ENCODE results near the gene SMARCE1. TPM values are rescaled to one million over a fixed set of nuclear protein-coding genes. Genes with fewer than 3 reads are reported as not detected.

SMARCE1 gene
- total RNA-seq, 1 experiment from 2014 or later, result 84.5 TPM

DNA sequence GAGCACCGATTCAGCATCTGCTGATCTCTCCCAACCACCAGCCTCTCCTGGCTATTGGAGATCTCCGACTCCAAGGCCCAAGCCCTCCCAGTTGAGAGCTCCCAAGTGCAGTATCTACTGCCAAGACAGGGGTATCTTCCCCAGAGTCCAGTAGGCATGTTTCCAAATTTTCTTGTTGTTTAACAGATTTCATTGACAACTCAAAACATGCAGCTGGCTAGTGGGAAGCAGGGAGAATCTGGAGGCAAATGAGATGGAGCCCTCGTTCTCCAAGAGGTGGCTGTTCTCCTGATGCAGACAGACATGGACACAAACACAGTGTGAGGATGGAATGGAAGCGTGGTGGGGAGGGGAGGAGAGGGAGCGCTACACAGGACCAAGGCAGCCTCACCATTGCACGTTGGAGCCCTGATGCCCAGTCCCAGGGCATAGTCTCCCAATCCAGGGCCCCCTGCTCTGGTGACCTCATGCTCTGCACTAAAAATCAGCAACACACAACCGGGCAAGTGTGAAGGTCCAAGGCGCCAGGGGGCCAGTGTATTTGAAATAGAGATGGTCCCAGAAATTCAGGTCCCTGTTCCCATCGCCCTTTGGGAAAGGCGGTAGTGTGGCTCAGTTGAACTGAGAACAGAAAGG lies 31.7 kb downstream of the SMARCE1 start:
- in situ Hi-C loops (cut with HindIII; ENCODE audit: low pct_unique_long_range_greater_than_20kb, low sequenced_read_pairs), result no loop called here
- no peak for DNase-seq (ENCODE audit: low read depth, low spot score)

DNA sequence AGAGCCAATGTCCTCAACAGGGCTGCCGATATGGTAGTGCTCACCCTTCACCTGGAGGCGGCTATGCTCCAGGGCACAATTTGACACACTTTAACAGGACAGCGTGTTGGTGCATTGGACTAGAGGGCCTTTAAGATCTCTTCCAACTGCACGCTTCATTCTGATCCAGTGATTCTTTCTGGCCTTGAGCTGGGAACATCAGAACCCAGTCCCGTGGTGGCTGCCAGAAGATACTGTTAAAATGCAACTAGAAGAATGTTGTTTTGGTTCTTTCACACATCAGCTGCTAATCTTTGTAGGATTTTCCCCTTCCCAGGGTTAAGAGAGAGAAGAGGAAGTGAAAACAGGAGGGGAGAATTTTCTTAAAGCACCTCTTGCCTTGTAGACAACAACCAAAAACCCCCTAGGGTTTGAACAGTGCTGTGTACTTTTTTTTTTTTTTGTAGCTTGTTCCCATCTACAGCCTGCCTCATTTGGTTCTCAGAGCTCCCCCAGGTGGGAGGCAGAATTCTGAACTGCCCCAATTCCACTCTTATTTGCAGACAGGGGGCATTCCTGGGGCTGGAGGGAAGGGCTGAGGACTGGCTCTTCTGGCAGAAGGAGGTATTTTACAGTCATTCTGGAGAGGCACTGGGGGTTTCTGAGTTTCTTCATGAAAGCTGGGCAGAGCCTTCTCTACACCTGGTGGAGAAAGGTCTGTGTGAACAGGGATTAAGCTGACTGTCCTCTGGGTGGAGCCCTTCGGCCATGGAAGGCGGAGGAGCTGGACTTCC lies 32.4 kb downstream of the SMARCE1 start:
- in situ Hi-C loops (cut with HindIII; ENCODE audit: low pct_unique_long_range_greater_than_20kb, low sequenced_read_pairs), result no loop called here
- DNase-seq (ENCODE audit: low read depth, low spot score), result peak; percentile 83

DNA sequence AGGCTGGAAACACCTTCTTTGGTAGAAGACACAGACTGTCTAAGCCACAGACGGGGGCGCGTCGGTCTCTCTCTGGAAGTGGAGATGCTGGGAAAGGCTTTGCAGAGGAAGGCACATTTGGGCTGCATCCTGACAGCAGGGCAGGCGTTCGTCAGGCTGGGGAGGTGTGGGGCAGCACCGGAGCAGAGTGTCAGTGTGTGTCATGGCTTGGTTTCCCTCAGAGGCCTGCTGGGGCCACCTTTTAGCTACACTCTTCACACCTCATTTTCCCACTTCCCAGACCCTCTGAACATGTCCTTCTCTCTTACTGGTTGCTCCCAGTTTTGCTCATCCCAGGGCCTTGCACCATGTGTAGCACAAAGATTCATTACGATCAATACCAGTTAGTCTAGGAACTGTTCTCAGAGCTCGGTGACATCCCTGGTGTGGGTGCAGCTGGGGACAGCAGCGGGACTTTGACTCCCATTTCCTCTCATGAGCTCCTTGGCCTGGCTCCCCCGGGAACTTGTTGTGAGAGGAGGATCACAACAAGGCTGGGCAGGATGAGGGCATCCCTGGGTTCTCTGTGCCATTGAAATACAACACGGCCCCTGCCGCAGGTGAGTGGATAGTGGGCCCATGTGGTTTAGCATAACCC lies 33.1 kb downstream of the SMARCE1 start:
- in situ Hi-C loops (cut with HindIII; ENCODE audit: low pct_unique_long_range_greater_than_20kb, low sequenced_read_pairs), result no loop called here
- no peak for DNase-seq (ENCODE audit: low read depth, low spot score)

DNA sequence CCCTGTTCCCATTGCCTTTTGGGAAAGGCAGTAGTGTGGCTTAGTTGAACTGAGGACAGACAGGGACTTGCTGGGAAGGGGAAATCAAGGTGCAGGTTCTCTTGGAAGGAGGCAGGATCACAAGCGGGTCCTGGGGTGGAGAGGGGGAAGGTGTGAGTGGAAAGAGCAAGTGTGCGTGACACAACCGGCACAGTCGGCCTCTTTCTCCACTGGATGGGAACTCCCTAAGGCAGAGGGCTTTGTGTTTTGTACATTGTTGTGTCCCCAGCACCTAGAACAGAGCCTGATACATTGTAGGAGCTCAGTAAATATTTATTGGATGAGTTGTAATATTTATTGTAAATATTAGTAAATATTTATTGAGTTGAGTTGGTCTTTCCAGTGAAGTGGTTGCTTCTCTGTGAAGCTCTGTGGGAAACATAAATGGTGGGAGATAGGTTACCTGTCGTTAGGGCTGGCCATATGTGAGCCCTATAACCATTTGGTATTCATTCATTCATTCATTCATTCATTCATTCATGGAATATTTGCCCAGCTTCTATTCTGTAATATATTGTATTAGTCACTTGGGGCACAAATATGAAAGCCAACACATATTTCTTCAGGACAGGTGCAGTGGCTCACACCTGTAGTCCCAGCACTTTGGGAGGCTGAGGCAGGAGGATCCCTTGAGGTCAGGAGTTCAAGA lies 34.0 kb downstream of the SMARCE1 start:
- in situ Hi-C loops (cut with HindIII; ENCODE audit: low pct_unique_long_range_greater_than_20kb, low sequenced_read_pairs), result no loop called here
- no peak for DNase-seq (ENCODE audit: low read depth, low spot score)

DNA sequence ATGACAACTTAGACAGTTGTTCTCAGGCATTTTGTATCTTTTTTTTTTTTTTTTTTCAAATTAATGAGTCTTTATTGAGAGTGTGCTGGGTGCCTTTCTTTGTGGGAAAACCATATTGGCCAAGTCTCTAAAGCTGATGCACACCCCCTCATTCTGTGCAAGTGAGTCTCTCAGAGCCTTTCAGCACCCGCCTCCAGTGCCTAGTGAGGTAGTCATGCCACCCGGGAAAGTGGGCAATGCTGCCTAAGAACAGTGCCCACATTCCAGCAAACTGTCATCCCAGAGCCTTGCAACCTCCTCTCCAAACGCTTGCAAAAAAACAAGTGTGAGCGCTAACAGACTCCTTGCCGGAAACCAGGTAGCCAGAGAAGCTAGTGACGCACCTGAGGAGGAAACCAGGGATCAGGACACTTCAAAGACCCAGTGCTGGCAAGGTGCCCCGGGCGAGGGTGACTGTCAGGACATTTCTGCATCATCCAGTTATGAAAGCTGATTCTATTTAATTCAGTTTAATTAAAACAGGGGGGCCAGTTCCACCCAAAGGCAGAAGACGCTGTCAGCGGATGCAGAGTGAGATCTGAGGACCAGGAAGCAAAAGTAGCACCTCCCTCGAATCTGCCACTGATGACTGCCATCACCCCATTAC lies 34.9 kb downstream of the SMARCE1 start:
- in situ Hi-C loops (cut with HindIII; ENCODE audit: low pct_unique_long_range_greater_than_20kb, low sequenced_read_pairs), result no loop called here
- no peak for DNase-seq (ENCODE audit: low read depth, low spot score)

DNA sequence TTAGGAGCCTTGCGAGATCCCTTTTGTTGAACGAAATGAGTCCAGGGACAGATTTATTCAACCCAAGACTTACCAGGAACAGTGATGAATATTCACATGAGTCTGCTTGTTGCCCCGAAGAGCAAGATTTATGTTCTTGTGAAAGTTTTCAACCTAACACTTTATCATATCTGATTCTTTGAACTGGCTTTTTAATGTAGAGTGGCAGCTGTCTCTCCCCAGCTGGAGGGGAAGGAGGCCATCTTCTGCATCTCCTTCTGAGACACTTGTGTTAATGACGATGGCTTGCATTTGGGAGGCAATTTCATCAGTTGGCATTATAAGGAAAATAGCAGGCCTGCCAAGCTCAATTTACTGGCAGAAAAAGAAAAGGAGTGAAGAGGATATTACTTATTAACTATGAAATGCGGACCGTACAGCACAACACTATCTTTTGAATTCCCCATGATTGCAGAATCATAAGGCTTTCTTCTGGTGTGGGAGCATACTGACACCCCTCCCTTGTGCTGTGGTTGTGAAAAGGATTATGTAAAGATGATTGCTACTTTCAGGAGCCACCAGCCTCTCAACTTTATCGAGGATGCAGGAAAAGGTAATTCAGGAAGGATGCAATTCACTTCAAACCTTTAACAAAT lies 35.7 kb downstream of the SMARCE1 start:
- in situ Hi-C loops (cut with HindIII; ENCODE audit: low pct_unique_long_range_greater_than_20kb, low sequenced_read_pairs), result no loop called here

DNA sequence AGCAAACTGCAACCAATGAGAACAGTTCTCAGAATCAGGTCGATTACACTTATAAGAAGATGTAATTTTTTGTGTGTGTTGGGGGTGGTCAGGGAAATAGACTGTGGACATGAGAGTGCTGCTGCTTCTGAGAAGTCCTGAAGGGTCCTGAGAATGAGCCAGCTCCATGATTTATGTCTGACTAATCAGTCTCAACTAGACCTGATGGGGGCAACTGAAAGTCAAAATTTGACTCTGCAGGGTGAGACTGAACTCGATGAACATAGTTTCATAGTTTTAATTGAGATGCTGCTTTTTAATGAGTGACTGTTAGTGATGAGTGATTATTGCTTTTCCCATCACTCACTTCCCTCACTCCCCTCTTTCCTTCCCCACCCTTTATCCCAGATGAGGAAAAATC lies 37.3 kb downstream of the SMARCE1 start:
- in situ Hi-C loops (cut with HindIII; ENCODE audit: low pct_unique_long_range_greater_than_20kb, low sequenced_read_pairs), result no loop called here
- DNase-seq (ENCODE audit: low read depth, low spot score), result no peak

More for the DNA sequence above, 35.7 kb downstream of the SMARCE1 start:
- DNase-seq (ENCODE audit: low read depth, low spot score), result no peak

DNA sequence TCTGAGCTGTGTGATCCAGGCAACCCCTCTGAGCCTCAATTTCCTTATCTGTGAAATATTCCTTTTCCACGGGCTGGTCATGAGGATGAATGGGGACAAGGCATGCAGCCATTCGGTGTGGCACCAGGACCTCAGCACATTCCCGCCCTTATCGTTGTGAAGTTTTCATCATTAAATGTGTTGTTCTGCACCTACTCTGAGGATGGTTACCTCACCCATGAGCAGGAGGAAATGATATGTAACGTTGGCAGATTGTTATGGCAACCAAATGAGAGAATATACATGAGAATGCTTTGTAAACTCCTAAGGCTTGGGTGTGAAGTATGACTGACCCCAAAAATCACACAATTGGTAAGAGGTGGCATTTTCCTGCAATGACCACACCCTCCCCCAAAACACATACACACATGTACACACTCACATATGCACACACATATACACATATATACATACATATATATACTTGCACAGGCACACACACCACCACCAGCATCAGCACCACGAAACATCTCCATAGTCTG lies 39.5 kb downstream of the SMARCE1 start:
- in situ Hi-C loops (cut with HindIII; ENCODE audit: low pct_unique_long_range_greater_than_20kb, low sequenced_read_pairs), result no loop called here

DNA sequence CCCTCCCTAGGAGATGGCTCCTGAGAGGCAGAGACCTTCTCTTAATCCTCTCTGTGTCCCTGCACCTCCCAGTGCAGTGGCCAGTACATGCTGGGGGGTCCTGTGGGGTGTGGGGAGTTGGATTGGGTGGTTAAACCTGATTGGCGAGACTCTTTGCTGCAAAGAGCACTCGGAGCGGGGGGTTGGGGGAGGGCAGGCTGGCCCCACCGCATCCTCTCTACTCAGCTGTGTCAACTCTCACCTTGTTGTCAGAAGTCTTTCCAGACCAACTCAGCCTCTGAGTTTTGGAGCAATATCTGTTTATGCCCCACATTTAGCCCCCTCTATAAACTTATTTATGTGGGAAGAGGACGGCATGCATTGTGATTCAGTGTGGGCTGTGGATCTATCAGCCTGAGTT lies 40.0 kb downstream of the SMARCE1 start:
- DNase-seq (ENCODE audit: low read depth, low spot score), result no peak
- in situ Hi-C loops (cut with HindIII; ENCODE audit: low pct_unique_long_range_greater_than_20kb, low sequenced_read_pairs), result no loop called here

More for the DNA sequence above, 39.5 kb downstream of the SMARCE1 start:
- no peak for DNase-seq (ENCODE audit: low read depth, low spot score)

DNA sequence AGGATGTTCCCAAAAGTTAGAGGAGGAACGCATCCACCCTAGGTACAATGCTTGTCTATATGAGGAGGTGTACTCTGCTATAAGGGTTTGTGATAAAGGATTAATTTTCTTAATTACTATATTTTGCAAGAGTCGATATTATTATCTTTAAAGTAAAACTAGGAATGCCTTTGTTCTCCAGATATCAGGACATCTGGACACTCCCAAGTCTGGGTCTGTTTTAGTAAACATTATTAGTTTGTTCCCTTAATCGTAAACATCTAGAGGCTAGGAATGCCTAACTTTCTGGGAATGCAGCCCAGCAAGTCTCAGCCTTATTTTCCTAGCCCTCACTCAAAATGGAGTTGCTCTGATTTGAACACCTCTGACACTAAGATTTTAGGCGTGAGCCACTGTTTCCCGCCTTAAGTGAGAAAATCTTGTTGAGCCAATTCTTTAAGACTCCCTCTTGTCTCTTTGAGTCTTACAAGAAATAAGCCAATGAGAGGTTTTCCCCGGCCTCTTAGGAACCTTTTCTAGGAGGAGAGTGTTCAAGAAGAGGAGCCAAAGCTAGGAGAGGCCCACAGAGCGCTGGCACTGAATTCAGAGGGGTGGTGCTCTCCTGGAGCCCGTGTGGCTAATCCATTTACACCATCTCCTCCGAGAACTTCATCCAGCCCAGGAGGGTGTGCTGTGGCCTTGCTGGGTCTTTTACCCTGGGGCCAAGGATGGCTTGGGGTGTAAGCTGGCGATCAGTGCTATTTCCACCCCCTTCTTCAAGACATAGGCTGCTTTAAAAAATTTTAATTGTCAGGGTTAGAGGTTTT lies 40.9 kb downstream of the SMARCE1 start:
- DNase-seq (ENCODE audit: low read depth, low spot score), result no peak
- in situ Hi-C loops (cut with HindIII; ENCODE audit: low pct_unique_long_range_greater_than_20kb, low sequenced_read_pairs), result no loop called here

DNA sequence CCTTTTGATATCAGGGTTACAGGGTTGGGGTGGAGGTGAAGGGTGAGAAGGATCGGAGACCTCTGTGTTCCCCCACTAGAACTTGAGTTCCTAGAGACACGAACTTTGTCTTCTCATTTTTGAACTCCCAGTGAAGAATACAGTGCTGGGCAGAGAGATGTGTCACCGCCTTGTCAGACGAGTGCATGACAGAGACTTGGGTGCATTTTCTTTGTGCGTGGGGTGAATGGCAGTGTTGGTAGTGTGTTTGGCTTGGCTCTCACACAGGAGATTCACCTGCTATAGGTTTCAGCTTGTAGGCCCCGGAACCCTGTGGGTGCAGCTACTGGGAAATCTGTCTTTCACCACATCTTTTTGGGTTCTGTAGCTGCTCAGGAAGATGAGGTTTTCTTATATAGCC lies 42.3 kb downstream of the SMARCE1 start:
- no peak for DNase-seq (ENCODE audit: low read depth, low spot score)
- in situ Hi-C loops (cut with HindIII; ENCODE audit: low pct_unique_long_range_greater_than_20kb, low sequenced_read_pairs), result no loop called here

DNA sequence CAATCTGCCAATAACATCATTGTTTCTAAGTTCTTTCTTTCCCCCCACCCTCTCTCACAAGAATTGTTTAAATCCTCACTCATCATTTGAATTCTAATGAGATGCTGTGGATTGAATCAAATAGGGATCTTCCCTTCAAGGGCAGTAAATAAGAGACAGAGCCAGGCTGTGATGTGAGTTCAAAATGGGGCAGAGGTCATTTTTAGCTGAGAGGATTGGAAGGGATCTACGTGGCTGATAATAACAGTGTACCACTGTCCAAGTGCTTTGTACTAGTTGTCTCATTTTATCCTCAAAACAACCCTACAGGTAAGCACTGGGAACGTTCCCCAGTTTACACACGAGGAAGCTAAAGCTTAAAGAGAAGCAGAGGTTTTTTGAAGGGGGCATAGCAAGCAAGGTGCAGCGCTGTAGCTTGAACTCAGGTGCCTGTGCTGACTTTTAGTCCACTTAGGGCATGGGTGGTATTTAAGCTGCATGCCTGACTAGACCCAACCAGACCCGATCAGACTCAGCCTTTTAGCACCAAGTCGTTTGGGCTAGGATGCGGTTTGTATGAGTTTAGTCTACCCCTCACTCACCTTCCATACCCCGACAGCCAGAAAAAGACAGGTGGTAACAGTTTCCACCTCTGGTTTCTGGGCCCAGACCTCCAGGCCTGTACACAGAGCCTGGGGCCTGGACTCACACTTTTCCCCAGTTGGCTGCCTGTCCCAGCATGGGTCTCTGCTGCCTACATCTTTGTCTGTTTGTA lies 43.1 kb downstream of the SMARCE1 start:
- DNase-seq (ENCODE audit: low read depth, low spot score), result no peak
- in situ Hi-C loops (cut with HindIII; ENCODE audit: low pct_unique_long_range_greater_than_20kb, low sequenced_read_pairs), result no loop called here

DNA sequence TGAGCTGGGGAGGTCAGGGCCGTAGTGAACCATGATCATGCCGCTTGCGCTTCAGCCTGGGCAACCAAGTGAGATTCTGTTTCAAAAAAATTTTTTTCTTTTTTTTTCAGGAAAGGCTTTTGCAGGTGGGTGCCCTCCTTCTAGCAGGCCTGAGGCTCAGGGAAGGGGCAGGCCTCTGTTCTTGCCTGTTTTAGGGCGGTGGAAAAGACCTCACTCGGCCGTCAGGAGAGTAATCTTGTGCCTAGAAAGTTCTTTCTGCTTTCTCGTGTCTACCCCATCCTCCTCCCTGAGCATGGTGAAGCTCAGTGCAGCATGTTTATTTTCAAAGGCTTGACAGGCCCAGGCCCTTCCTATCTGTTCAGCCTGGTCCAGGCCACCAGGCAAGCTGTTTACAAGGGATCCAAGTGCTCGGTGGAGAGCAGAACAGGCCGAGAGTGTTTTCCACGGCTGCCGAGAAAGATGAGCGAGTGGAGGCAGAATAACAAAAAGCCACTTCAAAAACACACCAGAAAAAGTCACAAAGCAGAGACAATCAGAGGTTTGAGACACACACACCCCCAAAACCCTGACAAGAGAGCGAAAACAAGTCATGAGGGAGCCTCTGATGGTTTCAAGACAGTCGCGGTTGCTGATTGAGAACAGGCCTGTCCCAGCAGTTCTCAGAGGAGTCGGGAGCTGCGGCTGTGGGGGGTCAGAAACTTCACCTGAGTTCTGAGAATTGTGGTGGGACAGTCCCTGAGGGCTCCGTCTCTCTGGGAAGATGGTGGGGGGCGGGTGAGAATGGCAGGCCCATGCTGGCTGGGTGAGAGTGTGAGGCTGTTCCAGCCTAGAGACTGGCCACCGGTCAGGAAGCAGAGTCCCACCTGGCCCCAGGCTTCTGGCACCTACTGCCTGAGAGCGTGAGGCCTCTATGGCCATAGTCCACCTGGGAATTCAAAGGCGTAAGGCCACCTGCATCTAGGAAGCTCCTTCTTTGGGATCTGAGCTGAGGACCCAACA lies 44.9 kb downstream of the SMARCE1 start:
- in situ Hi-C loops (cut with HindIII; ENCODE audit: low pct_unique_long_range_greater_than_20kb, low sequenced_read_pairs), result no loop called here

DNA sequence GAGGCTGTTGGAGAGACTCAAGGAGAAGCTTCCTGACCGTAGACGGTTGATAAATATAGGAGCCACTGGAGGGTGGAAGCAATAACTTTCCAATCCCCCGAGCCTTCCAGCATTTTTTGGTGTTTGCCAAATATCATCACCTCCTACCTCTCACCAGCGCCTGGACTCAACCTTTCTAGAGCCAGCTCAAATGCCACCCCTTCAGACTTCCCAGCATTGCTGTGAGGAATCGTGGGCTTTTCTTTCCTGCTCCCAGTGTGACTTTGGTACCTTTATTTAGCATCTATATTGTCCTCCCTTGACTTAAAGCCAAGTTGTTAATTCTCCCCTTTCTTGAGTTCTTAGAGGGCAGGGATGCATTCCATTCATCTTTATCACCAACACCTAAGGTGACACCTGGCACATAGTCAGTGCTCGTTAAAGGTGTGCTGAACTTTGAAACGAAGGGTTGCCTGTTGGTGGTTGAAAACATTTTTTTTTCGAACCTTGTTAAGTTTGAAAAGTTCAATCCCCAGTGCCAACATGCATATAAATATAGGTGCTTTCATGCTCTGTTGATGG lies 47.1 kb downstream of the SMARCE1 start:
- DNase-seq (ENCODE audit: low read depth, low spot score), result no peak
- in situ Hi-C loops (cut with HindIII; ENCODE audit: low pct_unique_long_range_greater_than_20kb, low sequenced_read_pairs), result no loop called here

More for the DNA sequence above, 44.9 kb downstream of the SMARCE1 start:
- DNase-seq (ENCODE audit: low read depth, low spot score), result no peak

DNA sequence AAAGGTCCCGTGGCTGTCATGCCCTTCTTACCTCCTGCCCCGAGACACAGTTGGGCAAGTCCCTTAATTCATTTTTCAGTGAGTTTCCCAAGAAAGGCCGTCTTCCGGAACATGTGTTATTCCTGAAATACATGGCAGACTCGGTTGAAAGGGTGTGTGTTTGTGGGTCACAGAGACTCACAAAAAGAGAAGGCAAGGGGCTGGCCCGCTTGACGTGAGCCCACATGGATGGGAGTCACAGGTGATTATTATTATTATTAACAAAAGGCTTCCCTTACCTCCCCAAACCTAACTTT lies 48.2 kb downstream of the SMARCE1 start:
- no peak for DNase-seq (ENCODE audit: low read depth, low spot score)
- in situ Hi-C loops (cut with HindIII; ENCODE audit: low pct_unique_long_range_greater_than_20kb, low sequenced_read_pairs), result no loop called here
